ENCODE measurements around the gene ALOX15B. TPM values are rescaled to one million over a fixed set of nuclear protein-coding genes. Genes with fewer than 3 reads are reported as not detected.
A peak's percentile ranks its signal among the peaks of the same experiment; 100 is the strongest.

ALOX15B gene
- 5.3 TPM for total RNA-seq

GRCh38 chr17:8038954-8039610 is at the start of gene ALOX15B:
TSS of gene ALOX15B (plus strand) at chr17:8039059. CDS start at chr17:8039156, 97 bp downstream.
- DNase-seq (ENCODE audit: low spot score): no peak

GRCh38 chr17:7989781-7990655 is 48.8 kb upstream of the ALOX15B start:
- peak; percentile 88 for DNase-seq (ENCODE audit: low spot score)

- no peak for DNase-seq (ENCODE audit: low spot score)
These were observed 46.3 kb upstream of the ALOX15B start for GRCh38 chr17:7992516-7992915.

- DNase-seq (ENCODE audit: low spot score): no peak
These were observed 45.9 kb upstream of the ALOX15B start for GRCh38 chr17:7992924-7993323.

- no peak for DNase-seq (ENCODE audit: low spot score)
These were observed 44.8 kb upstream of the ALOX15B start for GRCh38 chr17:7993972-7994589.

GRCh38 chr17:7995724-7996123 is 43.1 kb upstream of the ALOX15B start:
- no peak for DNase-seq (ENCODE audit: low spot score)

- DNase-seq (ENCODE audit: low spot score): no peak
These were observed 41.7 kb upstream of the ALOX15B start for GRCh38 chr17:7997186-7997585.

- no peak for DNase-seq (ENCODE audit: low spot score)
These were observed 36.7 kb upstream of the ALOX15B start, which contains the start of gene GUCY2D for GRCh38 chr17:8001976-8002720. TSS of gene GUCY2D (plus strand) at chr17:8002615. CDS start at chr17:8003048, 433 bp downstream.

GRCh38 chr17:8002721-8003593 is 35.9 kb upstream of the ALOX15B start:
- DNase-seq (ENCODE audit: low spot score): no peak

GRCh38 chr17:8003594-8004181 is 35.2 kb upstream of the ALOX15B start:
- DNase-seq (ENCODE audit: low spot score): no peak

- no peak for DNase-seq (ENCODE audit: low spot score)
These were observed 34.0 kb upstream of the ALOX15B start for GRCh38 chr17:8004899-8005298.

- DNase-seq (ENCODE audit: low spot score): no peak
These were observed 33.5 kb upstream of the ALOX15B start for GRCh38 chr17:8005357-8005756.

- no peak for DNase-seq (ENCODE audit: low spot score)
These were observed 32.7 kb upstream of the ALOX15B start for GRCh38 chr17:8005967-8006730.

- no peak for DNase-seq (ENCODE audit: low spot score)
These were observed 31.8 kb upstream of the ALOX15B start for GRCh38 chr17:8006836-8007680.

- DNase-seq (ENCODE audit: low spot score): no peak
These were observed 31.0 kb upstream of the ALOX15B start for GRCh38 chr17:8007836-8008235.

- no peak for DNase-seq (ENCODE audit: low spot score)
These were observed 26.7 kb upstream of the ALOX15B start for GRCh38 chr17:8012045-8012580.

GRCh38 chr17:8012996-8013640 is 25.7 kb upstream of the ALOX15B start:
- DNase-seq (ENCODE audit: low spot score): no peak
